ENCODE results near the gene TRIM10.

TRIM10 gene

GRCh38 chr6:30113003-30113759, 47.8 kb downstream of the TRIM10 start, which contains the start of gene TRIM31:
Gene TRIM31, minus strand, starts transcription at chr6:30113090. Its CDS starts 285 bp downstream, at chr6:30112805.
- H3K4me3 ChIP-seq (ENCODE audit: low read depth, low read length): no peak within 1 kb of the TSS; the same call in 1 of the 2 replicates
- DNase-seq (ENCODE audit: low read depth): peak; percentile 26
- TF ChIP-seq CTCF (IDR thresholded peaks at IDR 0.05; ENCODE audit: low read depth, low read length, missing control alignments): no peak

GRCh38 chr6:30112402-30112994, 48.5 kb downstream of the TRIM10 start:
- DNase-seq (ENCODE audit: low read depth): no peak
- TF ChIP-seq CTCF (IDR thresholded peaks at IDR 0.05; ENCODE audit: low read depth, low read length, missing control alignments): no peak
- no peak overlapping the region for H3K4me3 ChIP-seq (ENCODE audit: low read depth, low read length)

GRCh38 chr6:30111266-30111856, 49.6 kb downstream of the TRIM10 start:
- no peak for TF ChIP-seq CTCF (IDR thresholded peaks at IDR 0.05; ENCODE audit: low read depth, low read length, missing control alignments)
- no peak overlapping the region for H3K4me3 ChIP-seq (ENCODE audit: low read depth, low read length)
- no peak for DNase-seq (ENCODE audit: low read depth)

DNA sequence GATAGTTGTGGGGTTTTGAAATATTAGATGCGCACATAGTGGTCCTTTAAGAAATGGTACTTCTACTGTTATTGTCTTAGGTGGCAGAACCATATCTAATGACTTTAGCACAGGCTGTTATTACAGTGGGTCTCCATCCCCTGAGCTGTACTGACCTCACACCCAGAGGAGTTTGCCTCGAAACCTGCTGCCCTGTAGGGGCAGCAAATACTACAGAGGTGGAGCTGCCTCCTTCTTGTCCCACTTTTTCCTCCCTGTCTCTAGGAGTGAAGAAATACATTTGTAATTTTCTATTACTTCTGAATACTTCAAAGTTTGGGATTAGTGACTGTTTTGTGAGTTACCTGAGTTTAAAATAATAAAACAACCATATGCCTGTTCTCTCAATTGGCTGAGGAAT, 56.4 kb downstream of the TRIM10 start:
- TF ChIP-seq CTCF (IDR thresholded peaks at IDR 0.05; ENCODE audit: low read depth, low read length, missing control alignments): no peak
- DNase-seq (ENCODE audit: low read depth): no peak
- H3K4me3 ChIP-seq (ENCODE audit: low read depth, low read length): no peak overlapping the region

GRCh38 chr6:30103872-30104179, 57.2 kb downstream of the TRIM10 start:
- no peak for DNase-seq (ENCODE audit: low read depth)
- no peak for TF ChIP-seq CTCF (IDR thresholded peaks at IDR 0.05; ENCODE audit: low read depth, low read length, missing control alignments)
- H3K4me3 ChIP-seq (ENCODE audit: low read depth, low read length): no peak overlapping the region

DNA sequence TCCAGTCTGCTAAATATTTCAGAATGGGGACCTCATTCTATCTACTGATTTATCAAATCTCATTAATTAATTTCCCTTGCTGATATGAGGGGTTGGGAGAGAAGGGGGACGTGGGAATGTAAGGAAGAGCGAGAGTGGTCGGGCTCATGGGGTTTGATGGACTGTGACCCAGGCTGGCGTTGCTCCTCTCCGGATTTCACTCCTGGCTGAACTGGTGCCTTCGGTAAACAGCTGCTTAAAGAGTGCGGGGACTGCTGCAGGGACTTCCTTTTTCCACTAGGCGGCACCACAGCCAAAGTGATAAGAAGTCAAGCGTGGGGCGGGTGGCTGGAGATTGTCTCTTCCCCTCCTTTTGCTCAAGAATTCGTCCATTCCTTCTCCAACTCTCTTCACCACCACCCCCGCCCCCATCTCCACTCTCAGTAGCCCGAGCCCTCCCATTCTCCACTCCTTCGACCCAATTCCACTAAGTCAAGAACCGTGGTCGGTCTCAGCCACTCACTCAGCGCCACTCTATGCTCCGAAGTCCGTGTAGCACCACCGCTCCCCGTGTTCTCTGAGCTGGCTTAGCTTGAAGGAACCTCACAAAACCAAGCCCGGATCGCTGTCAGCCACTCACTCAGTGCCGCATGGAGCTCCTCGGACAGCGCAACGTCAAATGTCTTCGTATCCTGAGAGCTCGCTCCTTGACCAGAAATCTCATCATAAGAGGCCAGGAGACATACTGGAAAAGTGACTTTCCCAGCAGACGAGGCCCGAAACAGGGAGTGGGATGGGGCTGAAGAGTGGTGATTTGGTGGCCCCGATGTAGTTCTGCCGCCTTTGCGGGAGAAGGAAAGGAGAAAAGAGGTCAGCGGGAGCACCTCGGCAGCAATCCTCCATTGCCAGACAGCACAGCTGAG, 57.8 kb downstream of the TRIM10 start:
- peak overlapping the region; percentile 33 for H3K4me3 ChIP-seq (ENCODE audit: low read depth, low read length)
- TF ChIP-seq CTCF (IDR thresholded peaks at IDR 0.05; ENCODE audit: low read depth, low read length, missing control alignments): peak; percentile 98
- DNase-seq (ENCODE audit: low read depth): peak; percentile 61

All from GM12864 (cell line).